ENCODE results near the gene CENPF.

Gene CENPF

DNA sequence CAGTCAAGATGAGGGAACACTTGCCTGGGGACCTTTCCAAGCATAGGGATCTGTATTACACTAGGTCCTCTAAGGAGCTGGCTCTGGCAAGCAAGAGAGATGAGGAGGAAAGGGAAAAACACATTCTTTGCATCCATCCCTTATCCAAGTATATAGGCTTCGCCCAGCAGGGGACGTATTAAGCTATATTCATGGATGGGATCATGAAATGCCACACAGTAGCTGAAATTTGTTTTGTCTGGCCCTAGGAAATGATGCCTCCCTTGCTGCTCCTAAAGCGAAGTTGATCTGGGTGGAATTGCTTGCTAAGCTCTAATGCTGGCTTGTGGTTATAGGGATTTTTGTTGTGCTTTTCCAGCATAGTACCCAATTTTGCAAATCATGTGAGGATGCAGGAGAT, 32.1 kb downstream of the CENPF start:
- TF ChIP-seq, protein P1, sequence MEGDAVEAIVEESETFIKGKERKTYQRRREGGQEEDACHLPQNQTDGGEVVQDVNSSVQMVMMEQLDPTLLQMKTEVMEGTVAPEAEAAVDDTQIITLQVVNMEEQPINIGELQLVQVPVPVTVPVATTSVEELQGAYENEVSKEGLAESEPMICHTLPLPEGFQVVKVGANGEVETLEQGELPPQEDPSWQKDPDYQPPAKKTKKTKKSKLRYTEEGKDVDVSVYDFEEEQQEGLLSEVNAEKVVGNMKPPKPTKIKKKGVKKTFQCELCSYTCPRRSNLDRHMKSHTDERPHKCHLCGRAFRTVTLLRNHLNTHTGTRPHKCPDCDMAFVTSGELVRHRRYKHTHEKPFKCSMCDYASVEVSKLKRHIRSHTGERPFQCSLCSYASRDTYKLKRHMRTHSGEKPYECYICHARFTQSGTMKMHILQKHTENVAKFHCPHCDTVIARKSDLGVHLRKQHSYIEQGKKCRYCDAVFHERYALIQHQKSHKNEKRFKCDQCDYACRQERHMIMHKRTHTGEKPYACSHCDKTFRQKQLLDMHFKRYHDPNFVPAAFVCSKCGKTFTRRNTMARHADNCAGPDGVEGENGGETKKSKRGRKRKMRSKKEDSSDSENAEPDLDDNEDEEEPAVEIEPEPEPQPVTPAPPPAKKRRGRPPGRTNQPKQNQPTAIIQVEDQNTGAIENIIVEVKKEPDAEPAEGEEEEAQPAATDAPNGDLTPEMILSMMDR (IDR thresholded peaks at IDR 0.05): no peak

DNA sequence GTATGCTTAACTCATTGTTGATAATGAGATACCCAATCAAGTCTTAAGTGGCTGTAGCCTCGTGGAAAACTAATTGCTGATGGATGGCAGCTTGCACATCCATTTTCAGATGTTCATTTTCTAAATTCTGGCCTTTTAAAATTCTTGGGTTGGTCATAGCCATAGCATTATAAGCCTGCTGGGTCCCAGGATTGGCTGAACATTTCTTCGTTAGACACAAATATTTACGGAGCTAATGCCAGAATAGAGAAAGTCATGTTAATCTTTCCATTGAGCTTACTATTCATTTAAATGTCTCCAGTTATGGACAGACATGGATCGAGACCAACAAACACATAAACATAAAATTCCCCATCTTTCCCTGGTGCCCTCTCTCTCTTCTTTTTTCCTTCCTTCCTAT, 32.5 kb downstream of the CENPF start:
- TF ChIP-seq, protein P1 (IDR thresholded peaks at IDR 0.05): no peak

DNA sequence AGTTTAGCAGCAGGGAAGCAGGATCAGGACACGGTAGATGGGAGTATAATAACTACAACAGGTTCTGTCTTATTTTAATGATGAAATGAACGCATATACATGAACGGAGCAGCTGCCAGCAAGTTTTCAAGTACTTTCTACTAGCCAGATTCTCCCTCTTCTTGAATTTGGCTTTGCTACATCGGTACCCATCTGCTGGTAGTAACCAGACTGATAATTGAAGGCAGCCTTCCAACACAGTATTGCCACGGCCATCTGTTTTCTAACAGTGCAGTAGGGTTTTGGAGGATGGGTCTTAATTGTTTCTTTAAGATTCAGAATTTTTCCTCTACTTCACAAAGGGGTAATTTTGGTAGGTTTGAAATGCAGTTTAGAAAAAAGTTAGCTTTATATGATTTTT, 33.4 kb downstream of the CENPF start:
- TF ChIP-seq, protein P1 (IDR thresholded peaks at IDR 0.05): no peak

DNA sequence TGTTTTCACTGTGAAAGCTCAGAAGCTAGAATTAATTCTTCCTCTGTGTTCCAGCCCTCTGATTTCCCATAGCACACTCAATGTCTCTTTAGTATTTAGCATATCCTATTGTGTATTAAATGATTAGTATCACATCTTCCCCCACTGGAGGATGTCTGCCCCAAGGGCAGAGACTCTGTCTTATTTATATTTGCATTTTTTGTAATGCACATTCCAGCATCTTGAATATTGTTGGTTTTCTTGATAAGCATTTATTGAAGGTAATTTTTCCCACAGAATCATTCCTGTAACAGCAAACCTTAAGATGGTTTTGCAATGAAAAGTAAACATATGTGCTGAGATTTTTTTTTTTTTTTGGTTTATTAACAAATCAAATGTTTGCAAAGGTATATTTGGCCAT, 34.1 kb downstream of the CENPF start:
- TF ChIP-seq, protein P1 (IDR thresholded peaks at IDR 0.05): no peak

DNA sequence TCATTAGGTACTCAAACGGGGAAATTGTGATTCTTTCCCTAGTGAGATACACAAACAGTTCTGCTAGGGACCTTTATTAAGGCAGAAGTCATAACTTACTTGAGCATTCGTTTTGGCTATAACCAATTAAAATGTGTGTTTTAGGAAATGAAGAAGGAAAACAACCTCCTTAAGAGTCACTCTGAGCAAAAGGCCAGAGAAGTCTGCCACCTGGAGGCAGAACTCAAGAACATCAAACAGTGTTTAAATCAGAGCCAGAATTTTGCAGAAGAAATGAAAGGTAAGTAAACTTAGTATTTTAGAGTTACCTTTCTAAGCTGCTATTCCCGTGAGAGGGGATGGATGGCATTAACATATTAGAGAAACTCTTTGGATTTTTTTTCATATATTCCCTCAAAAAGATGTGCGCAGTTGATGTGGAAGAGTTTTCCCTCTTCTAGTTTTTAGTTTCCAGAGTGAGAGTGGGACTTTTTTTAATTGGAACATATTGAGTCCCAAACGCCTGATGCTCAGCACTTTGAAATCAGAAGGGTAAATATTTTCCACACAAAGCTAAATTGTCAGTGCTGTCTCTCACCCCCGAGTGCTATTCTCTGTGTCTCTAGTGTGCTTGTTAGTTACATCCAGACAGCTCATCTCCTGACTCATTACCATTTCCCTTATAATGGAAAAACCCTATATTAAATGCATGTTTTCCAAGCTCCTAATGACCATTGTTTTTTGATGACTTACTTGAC, 34.9 kb downstream of the CENPF start:
- TF ChIP-seq, protein P1 (IDR thresholded peaks at IDR 0.05): peak; percentile 90

DNA sequence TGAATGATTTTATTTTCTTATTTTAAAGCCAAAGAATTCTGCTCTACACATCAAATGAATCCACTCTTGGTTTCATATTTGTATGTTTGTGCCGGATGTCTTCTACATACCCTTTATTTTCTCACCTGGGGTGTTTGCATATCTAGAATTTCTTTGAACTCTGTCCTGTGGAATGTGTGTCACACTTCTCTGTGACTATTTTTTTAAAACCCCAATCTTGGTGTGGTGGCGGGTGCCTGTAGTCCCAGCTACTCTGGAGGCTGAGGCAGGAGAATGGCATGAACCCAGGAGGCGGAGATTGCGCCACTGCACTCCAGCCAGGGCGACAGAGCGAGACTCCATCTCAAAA, 35.4 kb downstream of the CENPF start:
- TF ChIP-seq, protein P1 (IDR thresholded peaks at IDR 0.05): no peak

DNA sequence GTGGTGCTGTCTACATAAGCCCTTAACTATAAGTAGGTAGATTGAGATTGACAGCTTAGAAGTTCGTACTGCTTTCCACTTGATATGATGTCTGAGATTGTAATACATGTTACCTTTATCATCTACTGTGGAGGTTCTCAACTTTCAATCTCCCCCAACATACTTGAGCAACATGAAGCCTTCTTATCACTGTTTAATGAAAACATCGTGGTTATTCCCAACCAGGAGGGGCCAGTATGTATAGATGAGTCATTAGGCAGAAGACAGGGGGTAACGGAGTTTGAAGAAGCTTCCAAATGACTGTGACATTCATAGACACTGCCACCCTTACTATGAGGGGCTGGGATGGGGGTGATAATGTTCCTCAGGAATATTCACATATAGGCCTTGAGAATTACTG, 36.0 kb downstream of the CENPF start:
- TF ChIP-seq, protein P1 (IDR thresholded peaks at IDR 0.05): no peak
